Activated CD4-positive, alpha-beta T cell treated with anti-CD3 and anti-CD28 coated beads, Interleukin-2, amount 50 U/mL, for 16 hours (primary cell): ENCODE results near the gene MT1G.
A peak's percentile ranks its signal among the peaks of the same experiment; 100 is the strongest.
"Not testable (repeated sequence)": the region's sequence is repeated elsewhere in the genome, so short reads cannot be mapped to it uniquely, and the experiment has no call there.

ENCODE experiments used
- DNase-seq: peaks from one replicate; pipeline ENCODE4 v3.0.0-alpha.2; 2020

MT1G gene

GRCh38 chr16:56634715-56635440, 33.0 kb downstream of the MT1G start:
- DNase-seq: no peak

- DNase-seq: no peak
Observed at GRCh38 chr16:56633535-56633934, 34.3 kb downstream of the MT1G start.

- DNase-seq: no peak
Observed at GRCh38 chr16:56632848-56633365, 35.0 kb downstream of the MT1G start.

GRCh38 chr16:56632156-56632847, 35.6 kb downstream of the MT1G start, which contains the start of gene MT1M:
Gene MT1M, plus strand, starts transcription at chr16:56632659. Its CDS starts 73 bp downstream, at chr16:56632732.
- DNase-seq: no peak

GRCh38 chr16:56631832-56632155, 36.1 kb downstream of the MT1G start:
- no peak for DNase-seq

GRCh38 chr16:56631197-56631596, 36.7 kb downstream of the MT1G start:
- DNase-seq: no peak

- DNase-seq: no peak
Observed at GRCh38 chr16:56630134-56630533, 37.7 kb downstream of the MT1G start.

GRCh38 chr16:56629531-56629930, 38.3 kb downstream of the MT1G start:
- no peak for DNase-seq

- no peak for DNase-seq
Observed at GRCh38 chr16:56628486-56629350, 39.1 kb downstream of the MT1G start.

- no peak for DNase-seq
Observed at GRCh38 chr16:56626685-56627084, 41.2 kb downstream of the MT1G start.

GRCh38 chr16:56625943-56626654, 41.8 kb downstream of the MT1G start:
- peak; percentile 30 for DNase-seq

- DNase-seq: peak; percentile 76
Observed at GRCh38 chr16:56625140-56625942, 42.5 kb downstream of the MT1G start, which contains the start of gene MT1E. Gene MT1E, plus strand, starts transcription at chr16:56625781. Its CDS starts 71 bp downstream, at chr16:56625852.

- no peak for DNase-seq
Observed at GRCh38 chr16:56623637-56624036, 44.2 kb downstream of the MT1G start.

- DNase-seq: not testable (repeated sequence)
Observed at GRCh38 chr16:56623184-56623583, 44.7 kb downstream of the MT1G start.

- DNase-seq: not testable (repeated sequence)
Observed at GRCh38 chr16:56621665-56622445, 46.0 kb downstream of the MT1G start.

- DNase-seq: no peak
Observed at GRCh38 chr16:56620339-56620897, 47.4 kb downstream of the MT1G start.

GRCh38 chr16:56618138-56618537, 49.7 kb downstream of the MT1G start:
- no peak for DNase-seq

GRCh38 chr16:56617212-56618085, 50.4 kb downstream of the MT1G start:
- DNase-seq: peak; percentile 65
